Hindlimb muscle (tissue), 1 donor: Measurements from ENCODE around the gene NBPF1. TPM values are rescaled to one million over a fixed set of nuclear protein-coding genes. Genes with fewer than 3 reads are reported as not detected.
A peak's percentile ranks its signal among the peaks of the same experiment; 100 is the strongest.
"Not testable (repeated sequence)": the region's sequence is repeated elsewhere in the genome, so short reads cannot be mapped to it uniquely, and the experiment has no call there.

Experiments used
- DNase-seq: peaks from one replicate; pipeline ENCODE4 v3.0.0-alpha.2; 2013
- polyA plus RNA-seq: library from polyadenylated mRNA; unstranded; fragments of 120-200 nt; gene quantifications from one replicate; pipeline ENCODE4 v1.2.1, GENCODE V29; 2013; ENCODE audit not compliant: insufficient read length

The NBPF1 gene
- polyA plus RNA-seq, 1 donor = 215 TPM

DNA sequence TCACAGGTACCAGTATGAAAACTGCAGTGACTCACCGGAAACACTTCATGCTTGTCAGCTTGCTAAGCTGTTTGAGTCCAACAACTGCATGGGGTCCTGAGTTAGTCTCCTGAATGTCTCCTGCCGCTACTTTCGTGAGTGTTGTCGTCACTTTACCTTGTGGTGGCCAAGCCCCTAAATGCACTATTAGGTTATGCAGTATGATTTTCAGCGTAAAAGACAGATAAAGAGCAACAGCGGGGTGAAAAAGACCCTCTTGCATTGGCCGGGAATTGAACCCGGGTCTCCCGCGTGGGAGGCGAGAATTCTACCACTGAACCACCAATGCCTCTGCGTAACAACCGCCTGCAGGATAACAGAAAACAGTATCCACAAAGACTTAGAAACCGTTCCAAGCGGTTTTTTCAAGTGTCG lies 67.7 kb downstream of the NBPF1 start:
- DNase-seq = peak; percentile 10

GRCh38 chr1:16540421-16540893 lies 72.9 kb downstream of the NBPF1 start:
- DNase-seq = not testable (repeated sequence)

DNA sequence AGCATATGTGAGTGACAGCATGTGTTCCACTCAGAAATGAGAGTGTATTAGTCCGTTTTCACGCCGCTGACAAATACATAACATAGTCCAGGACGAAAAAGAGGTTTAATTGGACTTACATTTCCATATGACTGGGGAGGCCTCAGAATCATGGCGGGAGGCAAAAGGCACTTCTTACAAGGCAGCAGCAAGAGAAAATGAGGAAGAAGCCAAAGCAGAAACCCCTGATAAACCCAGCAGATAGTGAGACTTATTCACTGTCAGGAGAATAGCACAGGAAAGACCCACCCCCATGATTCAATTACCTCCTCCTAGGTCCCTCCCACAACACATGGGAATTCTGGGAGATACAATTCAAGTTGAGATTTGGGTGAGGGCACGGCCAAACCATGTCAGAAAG lies 75.8 kb downstream of the NBPF1 start:
- DNase-seq = not testable (repeated sequence)

DNA sequence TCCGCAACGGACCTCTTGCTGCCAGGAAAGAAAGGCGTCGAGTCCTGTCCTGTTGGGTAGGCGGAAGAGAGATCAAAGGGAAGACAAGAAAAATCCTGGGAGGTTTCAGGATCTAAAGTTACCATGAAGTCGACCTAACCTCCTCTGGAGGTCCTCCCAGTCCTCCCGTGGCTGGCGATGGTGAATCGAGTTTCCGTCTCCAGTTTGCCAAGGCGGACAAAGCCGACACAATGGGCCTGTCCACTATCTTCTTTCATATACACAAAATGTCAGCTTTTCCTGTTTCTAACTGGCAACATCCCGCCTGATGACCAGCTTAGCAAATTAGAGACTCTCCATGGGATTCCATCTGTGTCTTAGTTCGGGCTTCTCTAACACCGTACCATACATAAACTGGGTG lies 76.6 kb downstream of the NBPF1 start:
- DNase-seq = not testable (repeated sequence)

DNA sequence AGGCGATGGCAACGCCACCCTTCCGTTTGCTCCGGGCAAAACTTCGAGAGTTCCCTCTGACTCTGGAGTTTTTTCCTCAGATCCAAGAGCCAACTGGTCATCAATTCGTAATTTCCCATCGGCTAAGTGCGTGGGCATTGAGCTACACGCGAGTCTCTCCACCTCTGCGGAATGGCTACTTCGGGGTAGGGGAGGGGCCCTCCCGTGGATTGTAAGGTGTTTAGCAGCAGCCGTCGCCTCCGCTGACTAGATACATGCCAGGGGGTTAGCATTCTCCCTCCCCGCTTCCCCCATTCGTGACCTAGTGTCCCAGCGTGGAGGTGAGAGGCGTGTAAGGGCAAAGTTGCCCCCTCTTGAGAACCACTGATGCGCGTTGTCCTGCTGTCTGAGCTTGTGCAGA lies 77.5 kb downstream of the NBPF1 start:
- DNase-seq = not testable (repeated sequence)

GRCh38 chr1:16535487-16535886 lies 77.9 kb downstream of the NBPF1 start:
- not testable (repeated sequence) for DNase-seq

GRCh38 chr1:16534829-16535456 lies 78.4 kb downstream of the NBPF1 start:
- not testable (repeated sequence) for DNase-seq

GRCh38 chr1:16534239-16534828 lies 79.0 kb downstream of the NBPF1 start:
- DNase-seq = not testable (repeated sequence)

DNA sequence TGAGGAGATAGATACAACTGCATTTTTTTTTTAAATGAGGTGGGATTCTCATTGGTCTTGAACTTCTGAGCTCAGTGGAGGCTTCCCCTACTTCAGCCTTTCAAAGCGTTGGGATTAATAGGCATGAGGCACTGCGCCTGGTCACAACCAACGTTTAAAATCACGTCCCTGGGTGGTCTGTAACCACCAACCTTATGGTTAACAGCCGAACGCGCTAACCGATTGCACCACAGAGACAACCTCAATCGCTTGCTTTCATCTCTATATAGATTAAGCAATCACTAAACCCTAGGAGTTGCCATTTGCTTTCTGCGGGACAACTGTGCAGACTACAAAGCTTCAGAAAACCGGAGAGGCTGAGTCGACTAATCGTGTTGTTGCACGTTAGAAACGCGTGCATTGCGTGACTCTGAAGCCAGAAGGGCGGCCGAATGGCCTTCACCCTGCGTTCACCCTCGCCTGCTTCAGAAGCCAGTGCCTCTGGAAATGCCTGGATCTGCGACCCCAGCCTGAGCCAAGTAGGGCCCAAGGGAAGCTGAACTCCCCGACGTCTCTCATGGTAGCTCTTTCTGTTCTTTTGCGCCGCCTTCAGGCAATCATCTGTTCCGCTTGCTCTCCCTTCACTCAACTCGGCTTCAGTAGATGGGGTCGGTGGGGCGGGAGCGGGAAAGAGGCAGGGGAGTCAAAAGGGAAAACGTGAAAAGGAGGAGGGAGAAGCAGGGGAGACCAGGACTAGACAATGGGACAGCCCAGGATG lies 81.0 kb downstream of the NBPF1 start:
- DNase-seq = not testable (repeated sequence)

DNA sequence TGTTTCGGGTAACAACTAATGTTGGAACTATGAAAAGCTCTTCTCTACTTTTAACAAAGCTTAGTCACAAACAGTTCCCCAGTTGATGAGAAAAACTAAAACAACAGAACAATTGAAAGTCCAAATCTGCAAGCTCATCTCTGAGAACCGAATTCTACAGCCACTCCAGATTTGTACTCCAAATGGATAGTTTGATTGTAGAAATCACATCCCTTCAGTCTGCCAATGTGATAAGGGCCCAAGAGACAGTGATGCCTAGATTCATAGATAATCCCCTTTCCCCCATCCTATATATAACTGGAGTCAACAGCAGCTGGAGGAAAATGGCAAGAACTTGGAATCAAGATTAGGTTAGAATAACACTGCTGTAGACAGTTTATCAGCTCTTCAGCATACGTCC lies 85.0 kb downstream of the NBPF1 start:
- not testable (repeated sequence) for DNase-seq

- not testable (repeated sequence) for DNase-seq
Observed at GRCh38 chr1:16525769-16526168, 87.6 kb downstream of the NBPF1 start.

GRCh38 chr1:16521679-16522078 lies 91.7 kb downstream of the NBPF1 start:
- not testable (repeated sequence) for DNase-seq

- no peak for DNase-seq
Observed at GRCh38 chr1:16521288-16521583, 92.1 kb downstream of the NBPF1 start.

- not testable (repeated sequence) for DNase-seq
Observed at GRCh38 chr1:16520435-16521287, 92.7 kb downstream of the NBPF1 start.

DNA sequence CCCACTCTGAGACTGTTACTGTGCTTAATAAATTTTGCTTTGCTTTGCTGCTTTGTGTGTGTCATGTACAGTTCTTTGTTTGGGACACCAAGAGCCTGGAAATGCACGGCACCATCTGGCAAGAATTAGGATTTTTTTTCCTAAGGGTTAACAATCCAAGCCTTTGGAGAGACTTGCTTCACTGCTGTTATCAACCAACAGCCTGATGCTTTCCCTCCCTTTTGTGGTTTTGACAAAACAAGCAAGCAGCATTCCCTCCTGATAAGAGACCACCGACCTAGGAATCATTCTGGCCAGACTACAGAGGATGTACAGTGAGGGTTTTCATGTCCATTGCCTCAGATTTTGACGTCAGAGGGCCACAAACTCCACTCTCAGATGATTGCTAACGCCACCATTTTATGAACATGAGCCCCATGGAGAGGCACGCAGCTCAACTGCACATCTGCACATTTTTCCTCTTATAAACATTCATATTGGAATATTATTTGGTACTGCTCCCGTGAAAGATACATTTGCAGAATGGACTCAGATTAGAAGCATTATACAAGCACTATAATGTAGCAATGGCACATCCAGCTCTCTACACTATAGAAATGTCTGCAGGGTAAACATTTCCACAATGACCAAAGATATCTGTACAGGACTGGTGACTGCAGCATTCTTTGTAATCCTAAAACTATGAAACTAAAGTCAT lies 94.0 kb downstream of the NBPF1 start:
- not testable (repeated sequence) for DNase-seq

- not testable (repeated sequence) for DNase-seq
Observed at GRCh38 chr1:16518913-16519254, 94.5 kb downstream of the NBPF1 start.

GRCh38 chr1:16516694-16517410 lies 96.5 kb downstream of the NBPF1 start:
- not testable (repeated sequence) for DNase-seq

- DNase-seq = peak; percentile 86
Observed at GRCh38 chr1:16514107-16515055, 99.0 kb downstream of the NBPF1 start, which contains the start of gene RNU1-1. TSS of gene RNU1-1 (minus strand) at chr1:16514285.

DNA sequence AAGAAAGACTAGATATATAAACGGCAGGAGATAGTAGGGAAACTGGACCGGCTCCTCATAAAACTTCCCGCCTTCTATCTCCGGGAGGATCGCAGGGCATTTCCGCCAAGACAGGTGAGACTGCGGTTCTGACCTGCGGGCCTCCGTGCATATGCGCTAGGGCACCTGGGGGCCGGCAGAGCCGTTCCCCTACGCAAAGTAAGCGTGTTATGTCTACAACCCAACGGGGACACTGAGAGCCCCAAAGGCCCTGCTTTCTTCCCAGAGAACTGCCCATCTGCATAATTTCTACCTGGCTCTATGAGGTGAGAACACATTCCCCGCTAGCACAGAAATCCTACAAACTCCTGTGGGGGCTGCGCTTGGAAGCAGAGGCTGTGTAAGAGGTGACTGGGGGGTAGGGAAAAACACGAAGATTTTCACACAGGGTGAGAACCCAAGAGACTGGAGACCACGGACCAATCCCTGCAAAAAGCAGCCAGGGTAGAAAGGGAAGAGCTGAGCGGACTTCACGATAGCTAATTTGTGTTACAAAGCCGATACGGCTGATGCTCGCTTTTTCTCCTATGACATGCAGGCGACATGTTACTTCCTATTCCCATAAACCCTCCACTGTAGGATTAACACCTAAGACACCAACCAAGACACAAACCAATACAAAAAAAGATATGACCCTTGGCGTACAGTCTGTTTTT lies 99.8 kb downstream of the NBPF1 start:
- DNase-seq = peak; percentile 83
